ENCODE results near the gene GLDN. TPM values are rescaled to one million over a fixed set of nuclear protein-coding genes. Genes with fewer than 3 reads are reported as not detected.
A peak's percentile ranks its signal among the peaks of the same experiment; 100 is the strongest.

The GLDN gene
- total RNA-seq, 1 experiment from 2014 or later: 0.82 TPM

DNA sequence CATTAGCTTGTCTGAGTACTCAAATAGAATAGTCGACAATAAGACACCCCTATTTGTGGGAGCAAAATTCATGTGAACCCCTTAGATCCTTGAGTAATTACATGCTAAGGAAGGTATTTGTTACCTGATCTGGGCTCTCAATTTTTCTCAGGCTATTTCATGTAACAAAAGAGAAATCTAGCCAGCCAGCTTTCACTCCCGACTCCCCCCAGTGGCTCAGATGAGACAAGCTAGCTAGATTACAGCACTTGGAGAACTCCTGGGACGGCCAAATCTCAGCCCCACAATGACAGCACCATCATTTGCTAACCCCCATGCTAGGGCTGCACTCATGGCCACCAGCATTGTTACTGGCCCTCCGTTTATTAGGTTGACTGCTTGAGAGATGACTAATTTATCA lies 41.3 kb downstream of the GLDN start:
- H3K9me3 Mint-ChIP-seq (ENCODE audit: unreplicated experiment): no peaks in the 10 kb centered on the region
- CTCF ChIA-PET: interaction anchor here (0.6 to 1.4 kb wide), 11 partner anchors 14 to 746 kb away, joined by 3 to 10 read pairs (median 4); no protein-coding TSS in a partner anchor
- H3K27ac Mint-ChIP-seq (ENCODE audit: unreplicated experiment): no peak overlapping the region
- intact Hi-C loops (cut with micrococcal nuclease; ENCODE audit: unreplicated experiment): loop anchor here (2.0 kb wide), 1 partner anchor 20 kb away; no protein-coding TSS in a partner anchor
- Histone ChIP-seq H3K27me3 (replicated peaks; ENCODE audit: control insufficient read depth, insufficient read depth, low read length) (no peaks in the 10 kb centered on the region), H3K4me3 (ENCODE audit: low read depth, low read length) (no peak overlapping the region), H3K9me3 (no peaks in the 10 kb centered on the region), H3K4me1 (no peaks in the 10 kb centered on the region), H3K36me3 (ENCODE audit: control insufficient read depth, insufficient read depth, low read length) (no peaks in the 10 kb centered on the region)
- H3K36me3 Mint-ChIP-seq (ENCODE audit: insufficient read depth, unreplicated experiment): no peaks in the 10 kb centered on the region
- H3K27me3 Mint-ChIP-seq (ENCODE audit: insufficient read depth, unreplicated experiment): peaks cover 6% of the 10 kb centered on the region
- POLR2A ChIA-PET: no interaction called here
- no TSS peak for BruUV-seq (replicated peaks)
- H3K4me1 Mint-ChIP-seq (ENCODE audit: low read depth, unreplicated experiment): peaks cover 4% of the 10 kb centered on the region
- TF ChIP-seq, protein P1, sequence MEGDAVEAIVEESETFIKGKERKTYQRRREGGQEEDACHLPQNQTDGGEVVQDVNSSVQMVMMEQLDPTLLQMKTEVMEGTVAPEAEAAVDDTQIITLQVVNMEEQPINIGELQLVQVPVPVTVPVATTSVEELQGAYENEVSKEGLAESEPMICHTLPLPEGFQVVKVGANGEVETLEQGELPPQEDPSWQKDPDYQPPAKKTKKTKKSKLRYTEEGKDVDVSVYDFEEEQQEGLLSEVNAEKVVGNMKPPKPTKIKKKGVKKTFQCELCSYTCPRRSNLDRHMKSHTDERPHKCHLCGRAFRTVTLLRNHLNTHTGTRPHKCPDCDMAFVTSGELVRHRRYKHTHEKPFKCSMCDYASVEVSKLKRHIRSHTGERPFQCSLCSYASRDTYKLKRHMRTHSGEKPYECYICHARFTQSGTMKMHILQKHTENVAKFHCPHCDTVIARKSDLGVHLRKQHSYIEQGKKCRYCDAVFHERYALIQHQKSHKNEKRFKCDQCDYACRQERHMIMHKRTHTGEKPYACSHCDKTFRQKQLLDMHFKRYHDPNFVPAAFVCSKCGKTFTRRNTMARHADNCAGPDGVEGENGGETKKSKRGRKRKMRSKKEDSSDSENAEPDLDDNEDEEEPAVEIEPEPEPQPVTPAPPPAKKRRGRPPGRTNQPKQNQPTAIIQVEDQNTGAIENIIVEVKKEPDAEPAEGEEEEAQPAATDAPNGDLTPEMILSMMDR (IDR thresholded peaks at IDR 0.05; ENCODE audit: insufficient read depth in 1 of 2, low read depth in 1 of 2, low read length in 1 of 2, severe bottlenecking in 1 of 2, unreplicated experiment in 1 of 2): peak; percentile 30 to 75
- peak in 1 of 2 experiments; percentile 46 for DNase-seq
- no peak overlapping the region for H3K4me3 Mint-ChIP-seq (ENCODE audit: unreplicated experiment)

DNA sequence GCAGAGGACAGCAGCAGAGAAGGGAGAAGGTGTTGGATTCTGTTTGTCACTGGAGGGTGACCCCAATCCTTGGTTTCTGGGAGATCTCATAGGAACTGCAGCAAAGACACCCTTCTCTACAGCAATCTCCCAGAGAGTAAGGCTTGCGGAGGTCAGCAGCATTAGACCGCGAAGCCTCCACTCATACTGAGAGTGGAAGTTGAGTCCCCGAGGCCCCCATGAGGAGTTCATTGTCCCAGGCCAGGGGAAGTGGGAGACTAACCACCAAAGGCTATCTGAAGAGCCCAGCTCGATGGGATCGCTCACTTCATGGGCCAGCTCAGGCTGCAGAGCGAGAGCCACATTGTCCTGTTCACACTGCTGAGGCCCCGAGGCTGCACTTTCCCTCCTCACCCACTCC lies 44.6 kb downstream of the GLDN start:
- intact Hi-C loops (cut with micrococcal nuclease; ENCODE audit: unreplicated experiment): no loop called here
- H3K4me3 ChIP-seq (ENCODE audit: low read depth, low read length): no peak overlapping the region
- BruUV-seq (replicated peaks): no TSS peak
- peaks cover 4% of the 10 kb centered on the region for H3K4me1 Mint-ChIP-seq (ENCODE audit: low read depth, unreplicated experiment)
- ChIA-PET POLR2A (no interaction called here), CTCF (no interaction called here)
- H3K27me3 ChIP-seq (replicated peaks; ENCODE audit: control insufficient read depth, insufficient read depth, low read length): no peaks in the 10 kb centered on the region
- no peaks in the 10 kb centered on the region for H3K9me3 Mint-ChIP-seq (ENCODE audit: unreplicated experiment)
- no peaks in the 10 kb centered on the region for H3K36me3 Mint-ChIP-seq (ENCODE audit: insufficient read depth, unreplicated experiment)
- no peaks in the 10 kb centered on the region for H3K4me1 ChIP-seq
- DNase-seq: no peak
- TF ChIP-seq, protein P1 (IDR thresholded peaks at IDR 0.05; ENCODE audit: insufficient read depth in 1 of 2, low read depth in 1 of 2, low read length in 1 of 2, severe bottlenecking in 1 of 2, unreplicated experiment in 1 of 2): no peak
- H3K4me3 Mint-ChIP-seq (ENCODE audit: unreplicated experiment): no peak overlapping the region
- H3K9me3 ChIP-seq: no peaks in the 10 kb centered on the region
- peak overlapping the region; percentile 45 for H3K27ac Mint-ChIP-seq (ENCODE audit: unreplicated experiment)
- no peaks in the 10 kb centered on the region for H3K36me3 ChIP-seq (ENCODE audit: control insufficient read depth, insufficient read depth, low read length)
- H3K27me3 Mint-ChIP-seq (ENCODE audit: insufficient read depth, unreplicated experiment): peaks cover 6% of the 10 kb centered on the region

DNA sequence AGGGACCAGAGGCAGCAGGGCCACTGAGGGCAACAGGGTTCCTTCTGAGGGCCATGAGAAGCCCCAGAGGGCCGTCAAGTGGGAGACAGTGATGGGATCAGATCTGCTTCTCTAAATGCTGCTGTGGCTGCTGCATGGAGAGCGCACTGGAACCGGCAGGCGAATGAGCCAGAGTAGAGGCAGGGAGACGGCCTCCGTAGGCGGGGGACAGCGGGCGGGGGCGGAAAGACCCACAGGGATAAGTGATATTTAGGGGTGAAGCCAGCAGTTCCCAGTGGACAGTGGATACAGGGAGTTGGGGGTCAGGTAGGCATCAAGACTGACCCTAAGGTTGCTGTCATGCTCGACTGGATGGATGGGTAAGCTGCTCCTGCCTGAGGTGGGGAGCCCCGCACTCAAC lies 45.0 kb downstream of the GLDN start:
- H3K9me3 ChIP-seq: no peaks in the 10 kb centered on the region
- H3K27me3 Mint-ChIP-seq (ENCODE audit: insufficient read depth, unreplicated experiment): peaks cover 6% of the 10 kb centered on the region
- peaks cover under 1% of the 10 kb centered on the region for H3K4me1 Mint-ChIP-seq (ENCODE audit: low read depth, unreplicated experiment)
- TF ChIP-seq, protein P1 (IDR thresholded peaks at IDR 0.05; ENCODE audit: insufficient read depth in 1 of 2, low read depth in 1 of 2, low read length in 1 of 2, severe bottlenecking in 1 of 2, unreplicated experiment in 1 of 2): no peak
- BruUV-seq (replicated peaks): no TSS peak
- H3K9me3 Mint-ChIP-seq (ENCODE audit: unreplicated experiment): no peaks in the 10 kb centered on the region
- no peaks in the 10 kb centered on the region for H3K27me3 ChIP-seq (replicated peaks; ENCODE audit: control insufficient read depth, insufficient read depth, low read length)
- no peaks in the 10 kb centered on the region for H3K36me3 Mint-ChIP-seq (ENCODE audit: insufficient read depth, unreplicated experiment)
- intact Hi-C loops (cut with micrococcal nuclease; ENCODE audit: unreplicated experiment): no loop called here
- no peak overlapping the region for H3K4me3 ChIP-seq (ENCODE audit: low read depth, low read length)
- ChIA-PET POLR2A (no interaction called here), CTCF (no interaction called here)
- no peaks in the 10 kb centered on the region for H3K4me1 ChIP-seq
- H3K4me3 Mint-ChIP-seq (ENCODE audit: unreplicated experiment): no peak overlapping the region
- peak overlapping the region; percentile 45 for H3K27ac Mint-ChIP-seq (ENCODE audit: unreplicated experiment)
- no peaks in the 10 kb centered on the region for H3K36me3 ChIP-seq (ENCODE audit: control insufficient read depth, insufficient read depth, low read length)
- no peak for DNase-seq
